Hematopoietic multipotent progenitor cell treated with erythropoietin and hydrocortisone succinate and interleukin-3 and kit ligand, for 4 days (in vitro differentiated cells): Measurements from ENCODE around the gene FTSJ1.
A peak's percentile ranks its signal among the peaks of the same experiment; 100 is the strongest.
"Not testable (repeated sequence)": the region's sequence is repeated elsewhere in the genome, so short reads cannot be mapped to it uniquely, and the experiment has no call there.

Experiments used
- DNase-seq: peaks from one replicate; pipeline ENCODE4 v3.0.0-alpha.2; 2015

FTSJ1 gene, protein sequence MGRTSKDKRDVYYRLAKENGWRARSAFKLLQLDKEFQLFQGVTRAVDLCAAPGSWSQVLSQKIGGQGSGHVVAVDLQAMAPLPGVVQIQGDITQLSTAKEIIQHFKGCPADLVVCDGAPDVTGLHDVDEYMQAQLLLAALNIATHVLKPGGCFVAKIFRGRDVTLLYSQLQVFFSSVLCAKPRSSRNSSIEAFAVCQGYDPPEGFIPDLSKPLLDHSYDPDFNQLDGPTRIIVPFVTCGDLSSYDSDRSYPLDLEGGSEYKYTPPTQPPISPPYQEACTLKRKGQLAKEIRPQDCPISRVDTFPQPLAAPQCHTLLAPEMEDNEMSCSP

DNA sequence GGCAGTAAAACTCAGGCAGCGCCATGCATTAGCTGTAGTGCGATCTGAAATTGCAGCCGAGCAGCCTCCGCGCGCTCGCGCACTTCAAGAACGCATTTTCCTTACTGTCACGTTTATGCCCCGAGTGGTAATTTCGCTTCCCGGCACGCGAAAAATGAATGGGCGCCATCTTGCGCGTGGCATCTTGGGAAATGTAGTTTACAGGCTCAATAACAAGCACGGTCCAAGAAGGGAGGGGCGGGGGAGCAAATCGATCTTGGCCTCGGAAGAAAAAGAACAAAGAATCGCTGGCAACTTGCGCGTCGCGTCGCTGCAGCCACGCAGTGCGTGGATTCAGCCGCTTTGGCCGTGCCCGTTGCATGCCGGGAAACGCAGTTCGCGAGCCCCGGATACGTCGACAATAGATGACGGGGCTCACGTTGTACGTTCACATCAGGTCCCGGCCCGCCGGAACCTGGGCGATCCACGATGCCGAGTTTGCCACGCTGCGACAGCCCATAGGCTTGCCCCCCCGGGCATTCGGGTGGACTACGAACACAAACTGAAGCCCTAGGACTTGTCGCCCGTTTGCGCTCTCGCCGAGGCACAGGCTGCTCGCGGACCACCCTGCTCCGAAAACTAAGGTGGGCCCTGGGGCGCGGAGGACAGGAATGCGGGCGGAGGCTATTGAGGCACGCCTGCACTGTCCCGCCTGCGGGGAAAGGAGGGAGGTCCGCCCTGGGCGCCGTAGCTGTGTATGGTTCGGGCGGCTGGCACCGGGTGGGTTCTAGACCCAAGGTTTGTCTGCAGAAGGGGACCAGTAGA, at the start of gene FTSJ1:
TSS of gene FTSJ1 (plus strand) at position 426 of the 804 bp plus-strand sequence. CDS start 1,849 bp downstream, outside the sequence.
- peak; percentile 96 for DNase-seq

DNA sequence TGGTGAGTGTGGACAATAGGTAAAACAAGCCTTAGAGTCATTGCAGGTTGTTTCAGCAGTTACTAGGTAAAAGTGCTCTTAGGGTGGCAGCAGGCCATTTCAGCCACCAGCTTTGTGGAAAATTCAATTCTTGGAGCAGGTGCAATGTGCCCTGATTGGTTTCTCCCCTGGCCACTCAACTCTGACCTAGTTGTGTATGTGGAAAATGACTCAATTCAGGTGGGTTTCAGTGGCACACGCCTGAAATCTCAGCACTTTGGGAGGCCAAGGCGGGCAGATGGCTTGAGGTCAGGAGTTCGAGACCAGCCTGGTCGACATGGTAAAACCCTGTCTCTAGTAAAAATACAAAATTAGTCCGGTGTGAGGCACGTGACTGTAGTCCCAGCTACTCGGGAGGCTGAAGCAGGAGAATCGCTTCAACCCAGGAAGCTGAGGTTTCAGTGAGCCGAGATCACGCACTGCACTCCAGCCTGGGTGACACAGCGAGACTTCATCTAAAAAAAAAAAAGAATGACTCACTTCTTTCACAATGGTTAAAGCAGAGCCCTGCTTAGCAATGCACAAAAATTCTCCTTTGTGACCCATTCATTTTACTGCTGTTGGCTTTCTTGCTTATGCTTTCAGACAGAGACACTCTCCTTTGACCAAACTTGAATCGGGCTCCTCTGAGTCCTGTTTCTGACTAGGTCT, 48.8 kb upstream of the FTSJ1 start:
- not testable (repeated sequence) for DNase-seq

DNA sequence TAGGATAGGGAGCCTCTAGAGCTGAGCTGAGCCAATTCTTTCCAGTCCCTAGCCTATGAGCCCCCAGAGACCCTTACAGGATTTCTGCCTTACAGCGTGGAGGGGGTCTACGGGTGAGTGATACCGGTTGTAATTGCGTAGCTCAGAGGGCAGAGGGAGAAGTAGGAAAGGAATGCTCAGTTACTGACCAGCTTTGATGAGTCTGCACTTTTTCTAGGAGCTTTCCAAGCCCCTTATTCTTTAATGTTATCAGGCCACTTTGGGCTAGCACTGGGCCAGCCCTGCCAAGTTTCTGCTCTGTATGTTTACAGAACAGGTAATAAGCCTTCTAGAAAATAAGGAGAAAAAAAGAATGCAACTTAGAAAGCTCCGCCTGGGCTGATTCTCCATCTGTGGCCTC, 46.4 kb upstream of the FTSJ1 start:
- not testable (repeated sequence) for DNase-seq

DNA sequence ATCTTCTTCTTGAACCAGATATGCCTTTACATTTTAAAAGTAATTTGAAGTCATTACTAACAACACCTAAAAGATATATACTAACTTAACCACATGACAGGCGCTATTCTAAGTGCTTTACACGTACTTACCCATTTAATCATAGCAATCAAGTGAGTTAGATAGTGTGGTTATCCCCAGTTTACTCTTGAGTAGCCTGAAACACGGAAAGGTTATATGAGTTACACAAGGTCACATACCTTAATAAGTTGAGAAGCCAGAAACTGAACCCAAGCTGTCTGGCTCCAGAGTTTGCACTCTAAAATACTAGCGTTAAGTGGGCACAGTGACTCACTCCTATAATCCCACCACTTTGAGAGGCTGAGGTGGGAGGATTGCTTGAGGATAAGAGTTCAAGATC, 45.8 kb upstream of the FTSJ1 start:
- not testable (repeated sequence) for DNase-seq

DNA sequence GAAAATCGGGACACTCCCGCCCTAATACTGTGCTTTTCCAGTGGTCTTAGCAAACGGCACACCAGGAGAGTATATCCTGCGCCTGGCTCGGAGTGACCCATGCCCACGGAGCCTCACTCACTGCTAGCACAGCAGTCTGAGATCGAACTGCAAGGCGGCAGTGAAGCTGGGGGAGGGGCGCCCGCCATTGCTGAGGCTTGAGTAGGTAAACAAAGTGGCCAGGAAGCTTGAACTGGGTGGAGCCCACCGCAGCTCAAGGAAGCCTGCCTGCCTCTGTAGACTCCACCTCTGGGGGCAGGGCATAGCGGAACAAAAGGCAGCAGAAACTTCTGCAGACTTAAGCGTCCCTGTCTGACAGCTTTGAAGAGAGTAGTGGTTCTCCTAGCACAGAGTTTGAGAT, 42.3 kb upstream of the FTSJ1 start:
- DNase-seq = not testable (repeated sequence)

DNA sequence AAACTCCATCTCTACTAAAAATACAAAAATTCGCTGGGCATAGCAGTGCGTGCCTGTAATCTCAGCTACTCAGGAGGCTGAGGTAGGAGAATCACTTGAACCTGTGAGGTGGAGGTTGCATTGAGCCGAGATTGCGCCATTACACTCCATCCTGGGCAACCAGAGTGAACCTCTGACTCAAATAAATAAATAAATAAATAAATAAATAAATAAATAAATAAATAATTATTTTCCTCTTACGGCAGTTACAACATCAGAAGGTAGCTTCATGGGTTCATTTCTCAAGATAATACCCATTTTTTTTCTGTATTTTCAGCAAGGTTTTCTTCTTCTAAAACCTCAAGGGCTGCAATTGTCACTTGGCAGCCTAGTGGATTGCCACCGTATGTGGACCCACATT, 28.8 kb upstream of the FTSJ1 start:
- not testable (repeated sequence) for DNase-seq

DNA sequence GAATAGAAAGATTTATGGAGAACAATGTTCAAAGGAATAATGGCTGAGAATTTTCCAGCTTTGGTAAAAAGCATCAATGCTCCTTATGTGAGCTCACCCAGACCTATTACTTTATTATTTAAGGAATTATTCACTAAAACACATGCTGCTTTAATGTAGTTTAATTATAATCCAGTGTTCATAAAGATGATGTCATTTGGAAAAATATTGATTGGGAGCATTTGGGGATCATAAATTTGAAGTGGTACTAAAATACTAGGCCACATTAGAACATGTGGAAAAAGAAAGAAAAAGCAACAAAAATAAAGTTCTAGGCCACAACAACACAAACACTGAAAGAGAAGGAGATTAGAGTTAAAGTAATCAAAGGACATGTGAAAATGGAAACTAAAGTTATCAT, 25.9 kb upstream of the FTSJ1 start:
- no peak for DNase-seq

DNA sequence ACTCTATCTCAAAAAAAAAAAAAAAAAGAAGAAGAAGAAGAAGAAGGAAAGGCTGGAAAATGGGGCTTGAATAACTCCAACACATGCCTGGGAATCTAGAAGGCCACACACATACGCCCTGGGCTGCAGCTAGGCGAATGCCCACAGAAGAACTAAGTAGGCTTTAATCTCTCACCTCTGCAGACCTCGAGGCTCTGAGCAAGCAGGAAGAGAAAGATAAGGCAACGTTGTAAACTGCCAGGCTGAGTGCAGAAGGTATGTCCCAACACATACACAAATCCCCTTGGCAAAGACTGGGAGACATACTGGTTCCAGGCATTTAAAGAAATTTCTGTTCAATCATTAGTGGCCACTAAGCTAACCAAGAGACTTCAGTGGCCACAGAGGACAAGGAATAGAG, 24.3 kb upstream of the FTSJ1 start:
- DNase-seq = peak; percentile 64

DNA sequence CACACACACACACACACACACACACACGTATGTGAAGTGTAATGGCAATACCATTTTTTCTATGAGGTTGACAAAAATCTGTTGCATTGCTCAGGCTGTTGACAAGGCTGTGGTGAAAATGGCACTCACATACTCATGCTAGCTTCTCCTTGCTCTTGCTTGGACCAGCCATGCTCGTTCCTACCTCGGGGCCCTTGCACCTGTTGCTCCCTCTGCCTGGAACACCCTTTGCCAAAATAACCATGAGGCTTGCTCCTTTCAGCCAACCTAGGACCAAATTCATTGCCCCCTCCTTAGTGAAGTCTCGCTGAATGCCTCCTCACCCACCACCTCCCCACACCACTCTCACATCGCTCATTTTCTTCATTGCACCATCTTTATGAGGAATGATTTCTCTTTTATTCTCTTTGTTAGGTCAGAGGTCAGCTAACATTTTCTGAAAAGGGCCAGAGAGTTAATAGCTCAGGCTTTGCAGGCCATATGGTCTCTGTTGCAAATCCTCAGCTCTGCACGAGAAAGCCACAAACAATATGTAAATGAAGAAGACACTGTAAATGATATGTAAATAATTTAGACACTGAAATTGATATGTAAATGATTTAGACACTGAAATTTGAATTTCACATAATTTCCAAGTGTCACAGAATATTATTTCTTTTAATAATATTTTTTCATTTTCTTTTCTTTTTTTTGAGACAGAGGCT, 19.2 kb upstream of the FTSJ1 start:
- no peak for DNase-seq

DNA sequence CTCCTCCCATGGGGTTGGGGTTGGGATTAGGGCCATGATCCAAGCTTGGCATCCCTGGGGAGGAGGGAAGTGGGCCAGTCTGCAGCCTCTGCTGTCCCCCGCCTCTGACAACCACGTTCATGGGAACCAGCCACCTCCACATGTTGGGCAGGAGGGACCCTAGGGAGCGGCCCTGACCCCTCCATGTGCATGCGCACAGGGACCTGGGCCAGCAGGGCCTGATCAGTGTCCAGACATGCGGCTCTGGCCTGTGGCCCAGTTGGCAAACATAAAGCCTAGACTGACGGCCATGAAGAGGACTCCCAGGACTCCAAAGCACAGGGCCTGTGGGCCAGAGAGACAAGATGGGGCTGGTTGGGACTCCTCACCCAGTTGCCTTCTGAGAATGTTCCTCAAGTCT, 17.3 kb upstream of the FTSJ1 start:
- DNase-seq = no peak

DNA sequence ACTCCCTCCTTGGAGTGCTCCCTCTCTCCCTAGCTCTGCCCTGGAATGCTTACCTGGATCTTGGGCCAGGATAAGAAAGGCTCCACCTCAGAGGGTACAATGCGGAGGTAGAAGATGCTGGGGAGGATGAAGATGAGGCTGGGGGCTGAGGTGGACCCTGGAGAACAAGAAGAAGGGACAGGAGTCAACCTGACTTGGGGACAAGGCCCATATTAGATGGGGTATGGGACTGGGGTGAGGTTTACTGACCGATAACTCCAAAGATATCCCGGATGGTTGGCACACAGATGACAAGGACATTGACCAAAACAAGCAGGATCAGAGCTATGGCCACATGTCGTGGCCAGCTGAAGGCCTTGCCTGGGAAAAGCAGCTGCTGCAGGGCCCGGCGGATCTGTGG, 16.5 kb upstream of the FTSJ1 start:
- DNase-seq = no peak

DNA sequence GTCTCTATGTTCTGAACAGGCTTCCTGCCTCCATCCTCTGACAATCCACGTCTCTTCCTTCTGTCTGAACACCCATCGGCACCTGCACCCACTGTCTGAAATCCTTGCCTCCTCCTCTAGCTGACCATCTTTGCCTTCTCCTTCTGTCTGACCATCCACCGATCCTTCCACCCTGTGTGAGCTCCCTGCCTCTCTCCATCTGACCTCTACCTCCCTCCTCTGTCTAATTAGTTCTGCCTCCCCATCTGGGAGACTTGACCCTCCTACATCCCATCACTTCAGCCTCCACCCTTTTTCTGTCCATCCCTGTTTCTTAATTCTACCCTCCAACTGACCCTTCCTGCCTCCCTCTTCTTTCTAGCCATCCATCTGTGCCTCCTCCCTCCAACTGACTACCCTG, 16.0 kb upstream of the FTSJ1 start:
- no peak for DNase-seq

DNA sequence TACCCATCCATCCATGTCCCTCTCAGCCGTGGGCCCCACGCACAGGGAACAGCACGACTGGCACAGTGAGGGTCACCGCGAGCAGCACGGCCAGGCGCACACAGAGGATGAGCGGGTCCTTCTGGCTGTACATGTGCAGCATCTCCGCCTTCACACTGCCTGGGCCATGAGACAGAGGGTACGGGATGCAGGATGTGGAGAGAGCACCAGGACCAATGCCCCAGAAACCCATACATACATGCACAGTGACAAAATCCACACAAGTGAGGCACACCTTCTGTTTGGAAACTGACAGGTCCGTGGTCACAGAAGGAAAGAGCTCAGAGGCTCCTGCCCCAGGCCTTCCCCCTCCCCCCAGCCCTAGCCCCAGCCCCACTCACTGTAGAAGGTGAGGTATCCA, 15.4 kb upstream of the FTSJ1 start:
- no peak for DNase-seq

DNA sequence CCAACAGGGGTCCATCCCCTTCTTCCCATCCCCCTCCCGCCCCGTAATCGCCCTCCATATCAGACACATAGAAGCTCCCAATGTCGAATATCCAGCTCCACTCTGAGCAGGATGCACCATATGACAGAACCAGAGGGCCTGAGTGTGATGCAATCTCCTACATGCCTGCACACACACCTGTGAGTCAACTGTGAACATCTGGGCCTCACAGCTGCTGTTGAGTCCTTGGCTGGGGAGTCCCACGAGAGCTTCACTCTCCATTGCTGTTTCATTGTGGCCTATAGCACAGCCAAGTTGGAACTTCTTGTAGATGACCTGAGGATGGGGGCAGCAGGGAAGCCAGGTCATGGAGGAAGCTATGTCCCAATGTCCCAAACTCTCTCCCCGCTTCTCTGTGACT, 14.2 kb upstream of the FTSJ1 start:
- no peak for DNase-seq

DNA sequence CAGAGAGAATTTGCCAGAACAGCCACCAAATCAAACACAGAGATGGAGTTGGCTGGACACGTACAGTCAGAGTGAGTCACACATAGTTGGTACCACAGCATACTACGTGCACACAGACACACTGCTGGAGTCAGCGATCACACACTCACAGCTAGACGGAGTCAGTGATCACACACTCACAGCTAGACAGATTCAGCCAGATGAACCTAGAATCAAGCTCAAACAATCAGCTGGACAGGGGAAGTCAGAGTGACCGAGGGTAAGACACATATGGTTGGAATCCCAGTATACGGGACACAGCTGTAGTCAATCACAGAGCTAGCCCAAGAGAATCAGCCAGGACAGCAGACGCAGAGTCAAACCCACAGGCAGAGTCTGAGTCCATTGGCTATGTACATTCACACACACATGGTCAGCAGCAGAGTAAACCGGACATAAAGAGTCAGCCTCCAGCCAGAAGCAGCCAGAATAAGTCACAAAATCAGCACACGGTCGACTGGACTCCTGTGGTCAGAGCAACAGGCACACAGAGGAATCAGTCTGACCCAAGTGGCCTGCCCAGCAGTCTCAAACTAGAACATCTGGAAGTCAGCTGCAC, 10.6 kb upstream of the FTSJ1 start:
- no peak for DNase-seq

DNA sequence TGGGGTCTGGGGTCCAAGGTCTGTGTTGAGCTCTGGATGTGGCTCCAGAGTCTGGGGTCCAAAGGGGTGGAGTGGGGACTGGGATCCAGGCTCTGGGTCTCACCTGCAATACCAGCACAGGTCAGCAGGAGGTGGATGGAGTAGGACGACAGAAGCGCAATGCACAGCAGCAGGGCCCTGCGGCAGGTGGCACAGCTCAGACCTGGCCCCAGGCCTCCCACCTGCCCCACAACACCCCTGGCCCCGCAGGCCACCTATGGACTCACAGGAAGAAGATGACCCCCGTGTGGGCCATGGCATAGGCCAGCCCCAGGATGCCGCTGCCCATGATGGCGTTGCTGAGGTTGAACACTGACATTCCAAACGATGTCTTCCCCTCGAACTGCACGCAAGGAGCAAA, 9.3 kb upstream of the FTSJ1 start:
- DNase-seq = peak; percentile 25

DNA sequence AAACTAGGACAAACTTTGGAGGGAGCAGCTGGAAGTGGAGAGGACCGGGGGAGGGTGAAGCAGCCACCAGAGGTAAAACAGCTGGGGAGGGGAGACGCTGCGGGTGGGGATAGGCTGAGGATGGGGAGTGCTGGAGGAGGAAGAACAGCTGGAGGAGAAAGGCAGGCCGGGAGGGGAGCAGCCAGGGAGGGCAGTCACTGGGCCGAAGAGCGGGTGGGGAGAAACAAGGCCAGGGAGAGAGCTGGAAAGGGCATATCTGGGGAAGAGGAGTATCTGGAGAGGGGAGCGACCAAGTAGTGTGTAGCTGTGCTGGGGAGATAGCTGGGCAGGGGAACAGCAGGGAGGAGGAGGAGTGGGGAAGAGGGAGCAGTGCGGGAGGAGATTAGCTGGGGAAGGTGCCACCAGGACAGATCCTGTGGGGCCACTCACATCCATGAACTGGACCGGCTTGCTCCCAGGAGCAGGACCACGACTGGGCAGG, 8.7 kb upstream of the FTSJ1 start:
- DNase-seq = peak; percentile 61

DNA sequence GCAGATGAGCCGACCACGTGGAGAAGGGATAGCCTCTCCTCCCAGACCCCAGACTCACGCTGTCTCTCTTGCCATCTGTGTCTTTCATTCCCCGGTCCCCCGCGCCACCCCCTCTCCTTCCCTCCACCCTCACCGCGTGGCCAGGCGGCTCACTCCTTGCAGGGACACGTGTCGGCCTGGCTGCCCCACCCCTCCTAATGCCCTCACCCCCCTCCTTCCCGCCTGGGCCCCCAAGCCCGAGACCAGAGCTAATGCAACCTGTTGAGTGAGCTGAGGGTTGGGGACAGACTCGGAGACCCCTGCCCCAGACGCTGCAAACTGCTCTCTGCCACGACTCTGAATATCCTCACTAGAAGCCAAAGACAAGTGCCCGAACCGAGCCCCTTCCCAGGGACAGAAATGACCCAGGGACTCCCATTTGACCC, 7.7 kb upstream of the FTSJ1 start:
- peak; percentile 82 for DNase-seq

DNA sequence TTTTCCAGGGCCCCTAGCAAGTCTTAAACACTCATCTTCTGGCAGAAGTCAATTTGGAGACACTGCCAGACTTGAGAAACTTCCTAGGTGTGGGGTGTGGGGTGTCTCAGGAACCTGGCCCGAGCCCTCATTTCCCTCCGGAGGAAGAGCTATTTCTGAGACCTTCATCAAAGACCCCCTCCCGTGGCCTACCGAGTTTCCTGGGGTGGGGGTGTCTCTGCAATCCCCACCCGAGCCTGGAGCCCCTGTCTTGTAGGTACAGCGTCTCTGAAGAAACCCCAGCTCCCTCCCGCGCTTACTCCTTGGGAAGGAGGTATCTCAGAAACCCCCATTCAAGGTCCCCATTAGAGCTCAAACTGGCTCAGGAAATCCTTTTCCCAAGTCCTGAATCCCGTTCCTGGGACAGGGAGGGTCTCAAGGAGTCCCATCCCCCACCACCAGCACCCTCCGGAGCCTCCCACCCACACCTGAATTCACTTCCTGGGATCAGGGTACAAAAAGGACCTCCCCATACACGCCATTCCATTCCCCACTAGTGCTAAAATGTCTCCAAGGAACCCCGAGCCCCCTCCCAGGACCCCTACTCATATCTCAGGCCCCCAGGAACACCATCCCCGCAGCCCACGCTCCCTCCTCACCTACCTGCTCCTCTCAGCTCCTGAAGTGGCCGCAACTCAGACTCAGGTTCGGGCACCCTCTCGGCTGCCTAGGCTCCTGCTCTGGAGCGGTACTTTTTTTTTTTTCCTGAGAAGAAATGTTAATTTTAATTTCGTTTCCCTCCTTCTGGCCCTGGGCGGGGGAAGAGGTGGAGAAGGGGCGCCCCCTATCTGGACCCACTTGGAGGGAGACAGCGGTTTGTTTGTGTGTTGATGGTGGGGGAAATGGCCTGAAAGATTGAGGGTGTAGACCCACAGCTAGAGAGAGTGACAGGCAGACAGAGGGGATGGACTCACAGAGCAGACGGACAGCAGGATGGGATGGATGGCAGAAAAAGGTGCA, 7.0 kb upstream of the FTSJ1 start:
- DNase-seq = peak; percentile 83

DNA sequence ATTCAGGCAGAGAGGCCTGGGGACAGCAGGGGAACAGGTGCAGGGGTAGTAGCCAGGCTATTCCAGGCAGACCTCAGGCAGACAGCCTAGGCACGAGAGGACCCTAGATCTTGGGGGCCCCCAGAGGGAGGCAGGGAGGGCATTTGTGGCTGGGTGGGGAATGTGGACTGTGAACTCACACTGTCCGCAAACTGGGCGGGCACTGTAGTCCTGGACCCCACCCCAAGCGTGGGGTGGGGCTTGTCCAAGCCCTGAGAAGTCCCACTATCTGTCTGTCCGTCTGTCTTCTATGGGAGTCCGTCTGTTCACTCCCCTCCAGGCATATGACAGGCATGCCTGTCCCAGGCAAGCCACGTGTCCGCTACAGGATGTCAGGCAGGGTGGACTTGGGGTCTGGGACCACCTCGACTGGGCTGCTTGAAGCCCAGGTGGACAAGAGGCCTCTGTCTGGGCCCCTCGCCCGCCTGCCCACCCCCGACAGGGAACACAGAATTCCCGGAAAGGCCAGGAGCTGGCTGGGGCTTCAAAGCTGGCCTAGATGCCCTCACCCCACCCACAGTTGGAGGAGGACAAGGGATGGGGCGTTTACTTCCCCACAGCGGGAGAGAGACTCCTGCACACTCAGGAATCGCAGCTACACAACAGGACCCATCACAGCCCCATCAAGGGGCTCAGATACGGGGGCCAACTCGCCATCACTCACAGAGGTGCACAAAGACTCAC, 5.7 kb upstream of the FTSJ1 start, which contains the start of gene SLC38A5:
TSS of gene SLC38A5 (minus strand) at position 151 of the 723 bp plus-strand sequence. CDS start 2,336 bp downstream, outside the sequence.
- peak; percentile 60 for DNase-seq

DNA sequence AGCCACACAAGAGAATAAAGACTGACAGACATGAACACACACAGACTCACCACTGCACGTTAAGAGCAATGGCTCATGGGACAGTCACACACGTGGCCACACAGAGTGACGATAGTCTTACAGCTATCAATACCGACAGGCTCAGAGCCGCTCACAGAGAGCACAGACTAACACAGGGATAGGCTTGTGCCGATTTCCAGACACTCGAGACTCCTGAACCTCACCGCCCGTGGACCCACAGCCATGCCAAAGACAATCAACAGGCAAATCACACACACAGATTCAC, 5.2 kb upstream of the FTSJ1 start:
- DNase-seq = no peak
